A549 treated with dexamethasone at 1 μM for 4 hours (cell line): ENCODE results near the gene IQSEC2. TPM values are rescaled to one million over a fixed set of nuclear protein-coding genes. Genes with fewer than 3 reads are reported as not detected.

Experiments used
- total RNA-seq: library from RNA; stranded (reverse); fragments of 200-300 nt; extraction: Qiagen RNA extraction; gene quantifications from 5 replicates; pipeline ENCODE4 v1.2.3, GENCODE V29; 2022

Gene IQSEC2
- total RNA-seq, result 33.1 to 39.7 TPM (median 38.7 TPM) in 5 replicates

DNA sequence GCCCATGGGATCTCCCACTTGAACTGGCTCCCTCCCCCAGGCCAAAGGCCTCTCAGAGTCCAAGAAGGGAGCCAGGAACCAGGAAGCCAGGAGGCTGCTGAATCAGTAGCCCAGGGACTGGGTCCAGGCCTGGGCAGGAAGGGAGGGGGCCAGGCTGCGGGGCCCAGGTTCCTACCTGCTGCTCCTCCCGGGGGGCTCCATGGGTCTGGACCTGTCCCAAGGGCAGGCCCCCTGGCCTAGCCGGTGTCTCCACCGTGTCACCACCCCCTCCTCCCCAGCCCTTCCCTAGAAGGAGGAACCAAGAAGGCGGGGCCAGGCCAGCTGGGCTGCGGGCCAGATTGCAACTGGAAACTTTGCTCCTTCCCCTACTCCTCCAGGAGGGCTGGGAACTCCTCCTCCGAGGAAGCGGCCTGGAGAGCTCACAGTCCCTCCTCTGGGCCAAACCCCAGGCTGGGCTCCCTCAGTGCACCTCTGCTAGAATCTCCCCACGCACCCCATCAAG is at the start of gene IQSEC2:
Gene IQSEC2 (minus strand): TSS at position 264 of the 502 bp plus-strand sequence.

GRCh38 chrX:53224860-53225797 is 56.3 kb downstream of the IQSEC2 start, which contains the start of gene KDM5C:
TSS of gene KDM5C (minus strand) at chrX:53225207. CDS start at chrX:53224889, 318 bp downstream.

Other genes with a start within 250 kb of the IQSEC2 start
- not detected in 5 replicates for gene GPR173, start 232.8 kb downstream of the IQSEC2 start, total RNA-seq
- gene TSPYL2, start 199.2 kb downstream of the IQSEC2 start, total RNA-seq, result 23.3 to 36.7 TPM (median 33.6 TPM) in 5 replicates
- 1.2 to 2.1 TPM (median 1.5 TPM) in 5 replicates for gene KANTR, start 187.4 kb downstream of the IQSEC2 start, total RNA-seq
- gene KDM5C, start 56.4 kb downstream of the IQSEC2 start, total RNA-seq, result 34.4 to 61.3 TPM (median 58.9 TPM) in 5 replicates
- 39.2 to 74.7 TPM (median 58.0 TPM) in 5 replicates for gene SMC1A, start 141.1 kb upstream of the IQSEC2 start, total RNA-seq
- 0.54 to 0.98 TPM (median 0.77 TPM) in 5 replicates for gene RIBC1, start 141.3 kb upstream of the IQSEC2 start, total RNA-seq
- 176 to 194 TPM (median 180 TPM) in 5 replicates for gene HSD17B10, start 152.8 kb upstream of the IQSEC2 start, total RNA-seq